C4-2B (cell line): ENCODE data around the gene NFRKB.

Experiments used
- H3K27ac ChIP-seq: fragments of 450-650 bp; 2 replicates; pipeline ENCODE4 v1.5.1; 2017
- CTCF ChIP-seq: fragments of 450-650 bp; conservative IDR thresholded peaks from 2 replicates; pipeline ENCODE4 v1.5.1; 2017; ENCODE audit warnings: mild to moderate bottlenecking
- ZFX ChIP-seq: fragments of 450-650 bp; IDR thresholded peaks from 2 replicates; pipeline ENCODE4 v1.6.1; 2017

Gene NFRKB

GRCh38 chr11:129866311-129866710 is 29.1 kb downstream of the NFRKB start:
- TF ChIP-seq CTCF, result no peak
- TF ChIP-seq ZFX, result no peak
- H3K27ac ChIP-seq, result no peak overlapping the region

- no peak overlapping the region for H3K27ac ChIP-seq
- no peak for TF ChIP-seq CTCF
These were observed 29.7 kb downstream of the NFRKB start for GRCh38 chr11:129865701-129866100.

GRCh38 chr11:129864811-129865210 is 30.6 kb downstream of the NFRKB start:
- TF ChIP-seq ZFX (no peak), CTCF (no peak)
- H3K27ac ChIP-seq, result no peak overlapping the region; the same call in 1 of the 2 replicates

GRCh38 chr11:129861702-129862522 is 33.5 kb downstream of the NFRKB start:
- no peak for TF ChIP-seq CTCF
- TF ChIP-seq ZFX, result no peak
- peak overlapping the region; percentile 28 for H3K27ac ChIP-seq

GRCh38 chr11:129856036-129856435 is 39.3 kb downstream of the NFRKB start:
- peak overlapping the region; percentile 90; the same call in 1 of the 2 replicates for H3K27ac ChIP-seq

GRCh38 chr11:129855086-129855485 is 40.3 kb downstream of the NFRKB start:
- H3K27ac ChIP-seq, result peak overlapping the region; percentile 90
- no peak for TF ChIP-seq CTCF

More at GRCh38 chr11:129856036-129856435, 39.3 kb downstream of the NFRKB start:
- TF ChIP-seq ZFX, result no peak
- no peak for TF ChIP-seq CTCF

GRCh38 chr11:129854232-129854805 is 41.1 kb downstream of the NFRKB start:
- H3K27ac ChIP-seq, result peak overlapping the region; percentile 90
- TF ChIP-seq CTCF, result no peak
- TF ChIP-seq ZFX, result no peak
